T-cell (primary cell): ENCODE data around the gene GMEB2. TPM values are rescaled to one million over a fixed set of nuclear protein-coding genes. Genes with fewer than 3 reads are reported as not detected.

Experiments used
- ATAC-seq, 4 experiments: fragments of 200-7000 bp in 3 of 4; fragments of 150-1000 bp in 1 of 4; cut with Tn5 transposase; replicated peaks in 1 of 4; 1 replicate in 3 of 4; 2 replicates in 1 of 4; pipeline ENCODE4 v1.10.0; 2021; ENCODE audit warnings: moderate library complexity in 3 of 4, mild to moderate bottlenecking in 2 of 4, moderate number of reproducible peaks in 1 of 4
- CTCF ChIA-PET, 2 donors: fragments of 300-600 bp; sonication (Branson Sonifier 250); formaldehyde crosslinking; loops; one replicate each; lab custom pipeline; 2022; ENCODE audit warnings: antibody characterized with exemption in 2 of 2; lab: Charles Lee
- POLR2A ChIA-PET, 2 donors: fragments of 300-600 bp; sonication (Branson Sonifier 250); formaldehyde crosslinking; loops; one replicate each; lab custom pipeline; 2022; ENCODE audit warnings: antibody characterized with exemption in 2 of 2; lab: Charles Lee
- DNase-seq, 35 experiments: peaks; one replicate each; pipeline versions ENCODE4 v3.0.0 to v3.0.0-alpha.2; 2013 to 2023
- H3K27ac ChIP-seq: one replicate; pipeline ENCODE4 v1.5.1; 2013; ENCODE audit warnings: low read length
- H3K27me3 ChIP-seq, 2 experiments: replicated peaks in 1 of 2; 1 replicate in 1 of 2; 2 replicates in 1 of 2; pipeline versions ENCODE4 v1.6.1 to v1.7.0; 2013; ENCODE audit warnings: low read length in 1 of 2, mixed read lengths in 1 of 2; ENCODE audit not compliant: control insufficient read depth in 2 of 2, insufficient read depth in 2 of 2; ENCODE audit errors: extremely low read depth in 1 of 2
- H3K36me3 ChIP-seq, 2 donors: 1 replicate in 1 of 2; 2 replicates in 1 of 2; pipeline versions ENCODE4 v1.6.1 to v1.7.0; 2013; ENCODE audit warnings: low read length in 1 of 2; ENCODE audit not compliant: control insufficient read depth in 2 of 2, insufficient read depth in 1 of 2; ENCODE audit errors: extremely low read depth in 1 of 2
- H3K4me1 ChIP-seq, 2 experiments: 1 replicate in 1 of 2; 2 replicates in 1 of 2; pipeline versions ENCODE4 v1.6.1 to v1.7.0; 2013; ENCODE audit warnings: low read length in 2 of 2, mixed read lengths in 1 of 2; ENCODE audit not compliant: insufficient read depth in 2 of 2, control insufficient read depth in 1 of 2; ENCODE audit errors: extremely low read depth in 1 of 2
- H3K4me3 ChIP-seq, 2 donors: 1 replicate in 1 of 2; 2 replicates in 1 of 2; pipeline versions ENCODE4 v1.5.1 to v1.7.0; 2013; ENCODE audit warnings: mild to moderate bottlenecking in 2 of 2, low read length in 1 of 2, moderate library complexity in 1 of 2; ENCODE audit not compliant: control insufficient read depth in 1 of 2; ENCODE audit errors: extremely low read depth in 1 of 2
- H3K9me3 ChIP-seq: 2 replicates; pipeline ENCODE4 v1.7.0; 2013
- H3K27ac Mint-ChIP-seq, 2 donors: one replicate each; pipeline ENCODE4 v1.8.0; 2020 to 2021; ENCODE audit warnings: mild to moderate bottlenecking in 2 of 2, mixed read lengths in 2 of 2
- H3K27me3 Mint-ChIP-seq, 2 donors: one replicate each; pipeline ENCODE4 v1.8.0; 2021 to 2022; ENCODE audit warnings: mixed read lengths in 2 of 2
- H3K36me3 Mint-ChIP-seq: one replicate; pipeline ENCODE4 v1.8.0; 2021; ENCODE audit warnings: mixed read lengths
- H3K4me1 Mint-ChIP-seq, 3 donors: one replicate each; pipeline ENCODE4 v1.8.0; 2020 to 2022; ENCODE audit warnings: mixed read lengths in 3 of 3, mild to moderate bottlenecking in 1 of 3
- H3K4me3 Mint-ChIP-seq, 3 donors: one replicate each; pipeline ENCODE4 v1.8.0; 2020 to 2022; ENCODE audit warnings: mild to moderate bottlenecking in 3 of 3, mixed read lengths in 3 of 3, moderate library complexity in 3 of 3
- H3K9me3 Mint-ChIP-seq, 3 donors: one replicate each; pipeline ENCODE4 v1.8.0; 2020 to 2022; ENCODE audit warnings: mixed read lengths in 3 of 3
- WGBS: methylation state at CpG from one replicate; pipeline ENCODE4 v1.1.5; 2013; ENCODE audit warnings: missing lambda C conversion rate; ENCODE audit not compliant: insufficient coverage; 5-methylcytosine and 5-hydroxymethylcytosine counted together
- total RNA-seq, 35 experiments: library from RNA in 6 of 35; stranded (reverse) in 6 of 35; fragments of 120-200 nt in 1 of 35; gene quantifications; one replicate each; pipeline versions ENCODE4 v1.2.1 to v1.2.4 and lab custom pipeline; 2013 to 2026

Gene GMEB2
- total RNA-seq, 5 donors from 2014 or later (not counting 1 experiment from before 2014, with no cell fraction given): 20.7 to 30.3 (median 29.0) TPM

- no peak for ATAC-seq
- ChIA-PET POLR2A (no interaction called here), CTCF (no interaction called here)
- Mint-ChIP-seq H3K4me1 (peaks cover 13 to 24% (median 23%) of the 10 kb centered on the region in 3 donors), H3K9me3 (no peaks in the 10 kb centered on the region), H3K36me3 (no peaks in the 10 kb centered on the region), H3K27ac (no peak overlapping the region), H3K4me3 (no peak overlapping the region), H3K27me3 (no peaks in the 10 kb centered on the region)
- DNase-seq: no peak
- Histone ChIP-seq H3K36me3 (peaks cover 3 to 6% of the 10 kb centered on the region in 2 donors), H3K27me3 (peaks cover 0 to 2% of the 10 kb centered on the region in 2 experiments), H3K9me3 (no peaks in the 10 kb centered on the region), H3K4me1 (peaks cover 2 to 25% of the 10 kb centered on the region in 2 experiments), H3K27ac (no peak overlapping the region), H3K4me3 (no peak overlapping the region)
- no CpG with 5 or more reads among the region's 6 CpGs for WGBS
These were observed 21.3 kb upstream of the GMEB2 start for GRCh38 chr20:63648190-63648589.

GRCh38 chr20:63645218-63645617 is 18.3 kb upstream of the GMEB2 start:
- Mint-ChIP-seq H3K4me3 (no peak overlapping the region), H3K36me3 (no peaks in the 10 kb centered on the region), H3K4me1 (peaks cover 10 to 19% (median 16%) of the 10 kb centered on the region in 3 donors), H3K27me3 (no peaks in the 10 kb centered on the region), H3K27ac (no peak overlapping the region), H3K9me3 (no peaks in the 10 kb centered on the region)
- ChIA-PET CTCF (no interaction called here), POLR2A (no interaction called here)
- H3K27ac ChIP-seq: no peak overlapping the region
- H3K4me1 ChIP-seq: peaks cover 8 to 17% of the 10 kb centered on the region in 2 experiments
- H3K4me3 ChIP-seq: no peak overlapping the region
- ATAC-seq: no peak
- no peaks in the 10 kb centered on the region for H3K9me3 ChIP-seq
- WGBS: 95% methylated on average over 4 of the region's 4 CpGs
- DNase-seq: no peak
- peaks cover 0 to 2% of the 10 kb centered on the region in 2 experiments for H3K27me3 ChIP-seq
- peaks cover 3 to 10% of the 10 kb centered on the region in 2 donors for H3K36me3 ChIP-seq

- no peak for DNase-seq
- 96% methylated on average over 10 of the region's 15 CpGs for WGBS
These were observed 17.0 kb upstream of the GMEB2 start for GRCh38 chr20:63643946-63644345.

GRCh38 chr20:63643499-63643898 is 16.6 kb upstream of the GMEB2 start:
- WGBS: 100% methylated on average over 6 of the region's 10 CpGs
- peak overlapping the region in 2 of 3 donors; percentile 53 to 80 for H3K4me3 Mint-ChIP-seq
- ChIA-PET CTCF (interaction anchor here in 1 of 2 donors (1.4 kb wide), 1 partner anchor 25 kb away, joined by 3 read pairs; no protein-coding TSS in a partner anchor), POLR2A (no interaction called here)
- H3K4me1 ChIP-seq: peaks cover 14 to 28% of the 10 kb centered on the region in 2 experiments
- H3K36me3 Mint-ChIP-seq: peaks cover 8% of the 10 kb centered on the region
- no peak overlapping the region for H3K4me3 ChIP-seq
- H3K9me3 Mint-ChIP-seq: no peaks in the 10 kb centered on the region
- DNase-seq (no peak), ATAC-seq (no peak)
- no peaks in the 10 kb centered on the region for H3K9me3 ChIP-seq
- no peaks in the 10 kb centered on the region for H3K27me3 Mint-ChIP-seq
- peak overlapping the region; percentile 85 to 89 for H3K27ac Mint-ChIP-seq
- H3K27ac ChIP-seq: no peak overlapping the region
- peaks cover 17 to 31% (median 26%) of the 10 kb centered on the region in 3 donors for H3K4me1 Mint-ChIP-seq
- peaks cover 0 to 2% of the 10 kb centered on the region in 2 experiments for H3K27me3 ChIP-seq
- peaks cover 3 to 6% of the 10 kb centered on the region in 2 donors for H3K36me3 ChIP-seq

More at GRCh38 chr20:63643946-63644345, 17.0 kb upstream of the GMEB2 start:
- ATAC-seq: no peak
- no peaks in the 10 kb centered on the region for H3K27me3 Mint-ChIP-seq
- ChIA-PET POLR2A (no interaction called here), CTCF (no interaction called here)
- Histone ChIP-seq H3K27me3 (peaks cover 0 to 2% of the 10 kb centered on the region in 2 experiments), H3K4me3 (no peak overlapping the region), H3K36me3 (peaks cover 3 to 10% of the 10 kb centered on the region in 2 donors), H3K4me1 (peaks cover 13 to 27% of the 10 kb centered on the region in 2 experiments), H3K27ac (no peak overlapping the region), H3K9me3 (no peaks in the 10 kb centered on the region)
- H3K9me3 Mint-ChIP-seq: no peaks in the 10 kb centered on the region
- peaks cover 16 to 27% (median 22%) of the 10 kb centered on the region in 3 donors for H3K4me1 Mint-ChIP-seq
- H3K27ac Mint-ChIP-seq: peak overlapping the region; percentile 44 to 71
- H3K36me3 Mint-ChIP-seq: peaks cover 8% of the 10 kb centered on the region
- H3K4me3 Mint-ChIP-seq: peak overlapping the region in 1 of 3 donors; percentile 80

- 36% methylated on average over 22 of the region's 29 CpGs for WGBS
- H3K4me3 ChIP-seq: peak overlapping the region; percentile 19 to 32
- H3K36me3 ChIP-seq: peaks cover 3 to 4% of the 10 kb centered on the region in 2 donors
- no peaks in the 10 kb centered on the region for H3K9me3 ChIP-seq
- no peak for ATAC-seq
- Mint-ChIP-seq H3K36me3 (peaks cover 8% of the 10 kb centered on the region), H3K4me3 (peak overlapping the region in 2 of 3 donors; percentile 53 to 80), H3K27me3 (no peaks in the 10 kb centered on the region), H3K4me1 (peaks cover 23 to 38% (median 31%) of the 10 kb centered on the region in 3 donors), H3K9me3 (no peaks in the 10 kb centered on the region), H3K27ac (peak overlapping the region; percentile 85 to 89)
- peaks cover 16 to 36% of the 10 kb centered on the region in 2 experiments for H3K4me1 ChIP-seq
- ChIA-PET CTCF (interaction anchor here (0.5 to 2.0 kb wide), 14 partner anchors 8 to 416 kb away, joined by 3 to 22 read pairs (median 6); partner anchors contain the start of genes ARFRP1 (in 1 of the 2), GMEB2 (in 1 of the 2), HELZ2 (in 1 of the 2) and PTK6 (in 1 of the 2)), POLR2A (interaction anchor here in 1 of 2 donors (1.5 kb wide), 1 partner anchor 16 kb away, joined by 21 read pairs; the partner anchor contains the start of gene GMEB2)
- H3K27me3 ChIP-seq: peaks cover 0 to 2% of the 10 kb centered on the region in 2 experiments
- H3K27ac ChIP-seq: peak overlapping the region; percentile 64
- peak in 2 of 35 experiments; percentile 7 to 24 for DNase-seq
These were observed 15.8 kb upstream of the GMEB2 start for GRCh38 chr20:63642527-63643247.
